ENCODE results near the gene TBC1D2B.

GRCh38 chr15:78090422-78091063, 13.0 kb upstream of the TBC1D2B start:
- TF ChIP-seq CTCF (IDR thresholded peaks at IDR 0.05) (no peak), POLR2AphosphoS5 (IDR thresholded peaks at IDR 0.05) (no peak), POLR2A (IDR thresholded peaks at IDR 0.05) (no peak), EP300 (IDR thresholded peaks at IDR 0.05) (no peak)

Data from upper lobe of left lung (tissue), 4 donors.